HCT116 (cell line): ENCODE data around the gene PURA. TPM values are rescaled to one million over a fixed set of nuclear protein-coding genes. Genes with fewer than 3 reads are reported as not detected.
A peak's percentile ranks its signal among the peaks of the same experiment; 100 is the strongest.

ENCODE experiments used
- ATAC-seq: fragments of 200-7000 bp; cut with Tn5 transposase; 2 replicates; pipeline ENCODE4 v1.9.1; 2020; ENCODE audit warnings: mild to moderate bottlenecking, moderate library complexity
- BruUV-seq: library from RNA; stranded (reverse); fragments of 400-500 nt; replicated peaks from 2 replicates; lab custom pipeline; 2021; lab: Mats Ljungman, UMichigan
- CTCF ChIA-PET: fragments of 300-600 bp; sonication (Branson Sonifier 250); formaldehyde crosslinking; loops from one replicate; lab custom pipeline; 2021; ENCODE audit warnings: antibody characterized with exemption; lab: Charles Lee
- POLR2A ChIA-PET: fragments of 300-600, 350-600 bp; sonication (Branson Sonifier 250); formaldehyde crosslinking; loops from one replicate; lab custom pipeline; 2021; ENCODE audit warnings: antibody characterized with exemption; lab: Charles Lee
- RAD21 ChIA-PET, 2 experiments: fragments of 300-600 bp; sonication (Branson Sonifier 250); formaldehyde crosslinking; loops; one replicate each; lab custom pipeline; 2023; ENCODE audit warnings: low total read pairs in 2 of 2; ENCODE audit not compliant: uncharacterized antibody in 2 of 2, unreplicated experiment in 2 of 2, low non-redundant PET in 1 of 2; lab: Charles Lee
- DNase-seq: peaks from one replicate; pipeline ENCODE4 v3.0.0-alpha.2; 2010; ENCODE audit warnings: low read depth, low spot score
- H2AFZ ChIP-seq: fragments of 200-600 bp; shearing (Covaris generic), sonication (generic); 2 replicates; pipeline ENCODE4 v1.6.1; 2017; ENCODE audit warnings: low read depth, mixed run types, mixed read lengths, antibody characterized with exemption, low read length; ENCODE audit not compliant: poor library complexity, severe bottlenecking
- H3K27ac ChIP-seq: 2 replicates; pipeline ENCODE4 v1.5.1; 2012; ENCODE audit warnings: low read depth, low read length
- H3K27me3 ChIP-seq: fragments of 200-600 bp; sonication (generic); 2 replicates; pipeline ENCODE4 v1.6.1; 2016; ENCODE audit warnings: mixed run types, low read length, mixed read lengths; ENCODE audit not compliant: insufficient read depth
- H3K36me3 ChIP-seq, 2 experiments: fragments of 200-500 bp in 1 of 2; fragments of 200-600 bp in 1 of 2; sonication (Bioruptor generic) in 1 of 2; sonication (generic) in 1 of 2; 2 replicates each; pipeline versions ENCODE4 v1.5.1 to v1.6.1; 2014 to 2016; ENCODE audit warnings: low read length in 2 of 2, inconsistent platforms in 1 of 2, mixed read lengths in 1 of 2, mixed run types in 1 of 2; ENCODE audit not compliant: insufficient read depth in 2 of 2, control insufficient read depth in 1 of 2
- H3K4me1 ChIP-seq, 2 experiments: fragments of 200-600 bp in 1 of 2; sonication (generic) in 1 of 2; 2 replicates each; pipeline versions ENCODE4 v1.5.1 to v1.6.1; 2012 to 2017; ENCODE audit warnings: low read length in 2 of 2, inconsistent platforms in 1 of 2, mild to moderate bottlenecking in 1 of 2, mixed read lengths in 1 of 2, mixed run types in 1 of 2, moderate library complexity in 1 of 2; ENCODE audit not compliant: insufficient read depth in 2 of 2, control insufficient read depth in 1 of 2
- H3K4me2 ChIP-seq: fragments of 200-600 bp; sonication (generic); 2 replicates; pipeline ENCODE4 v1.6.1; 2017; ENCODE audit warnings: mixed run types, low read length, mixed read lengths
- H3K4me3 ChIP-seq, 2 experiments: fragments of 200-600 bp in 1 of 2; sonication (generic) in 1 of 2; replicated peaks in 1 of 2; 2 replicates each; pipeline ENCODE4 v1.5.1; 2011 to 2016; ENCODE audit warnings: low read length in 2 of 2, control low read depth in 1 of 2, low read depth in 1 of 2, mild to moderate bottlenecking in 1 of 2, mixed read lengths in 1 of 2, mixed run types in 1 of 2
- H3K79me2 ChIP-seq: fragments of 200-600 bp; sonication (generic); 2 replicates; pipeline ENCODE4 v1.6.1; 2017; ENCODE audit warnings: mild to moderate bottlenecking, mixed run types, low read length, moderate library complexity, mixed read lengths; ENCODE audit not compliant: insufficient read depth
- H3K9ac ChIP-seq: fragments of 200-600 bp; sonication (generic); 2 replicates; pipeline ENCODE4 v1.6.1; 2016; ENCODE audit warnings: low read length, mixed read lengths
- H3K9me2 ChIP-seq: fragments of 200-600 bp; sonication (generic), shearing (Covaris generic); 2 replicates; pipeline ENCODE4 v1.6.1; 2017; ENCODE audit warnings: mixed run types, mild to moderate bottlenecking, moderate library complexity; ENCODE audit not compliant: insufficient read depth
- H3K9me3 ChIP-seq, 2 experiments: fragments of 200-500 bp in 1 of 2; fragments of 200-600 bp in 1 of 2; sonication (Bioruptor generic) in 1 of 2; sonication (generic) in 1 of 2; 2 replicates each; pipeline ENCODE4 v1.6.1; 2014 to 2017; ENCODE audit warnings: low read length in 2 of 2, mixed read lengths in 2 of 2, inconsistent platforms in 1 of 2, low read depth in 1 of 2, mild to moderate bottlenecking in 1 of 2, mixed run types in 1 of 2, moderate library complexity in 1 of 2; ENCODE audit not compliant: control insufficient read depth in 1 of 2, insufficient read depth in 1 of 2
- H4K20me1 ChIP-seq: fragments of 200-600 bp; sonication (generic), shearing (Covaris generic); 2 replicates; pipeline ENCODE4 v1.6.1; 2017; ENCODE audit warnings: mixed run types, mild to moderate bottlenecking, moderate library complexity; ENCODE audit not compliant: insufficient read depth
- RAD21 ChIP-seq: IDR thresholded peaks from 2 replicates; pipeline ENCODE4 v1.6.1; 2012; ENCODE audit warnings: low read depth, mild to moderate bottlenecking
- ZFX ChIP-seq: fragments of 450-650 bp; IDR thresholded peaks from 2 replicates; pipeline ENCODE4 v1.6.1; 2017
- intact Hi-C: fragments of 100-400 bp; cut with micrococcal nuclease; formaldehyde crosslinking; loops from 2 replicates; pipeline ENCODE4 v1.10.0; 2022
- total RNA-seq: library from RNA; stranded (reverse); gene quantifications from one replicate; pipeline ENCODE4 v1.2.1, GENCODE V29; 2021; ENCODE audit not compliant: unreplicated experiment
- TF ChIP-seq, protein P1 (sequence below), 3 experiments: fragments of 200-600 bp in 1 of 3; sonication (generic) in 1 of 3; IDR thresholded peaks in 2 of 3; conservative IDR thresholded peaks in 1 of 3; 2 replicates each; pipeline ENCODE4 v1.5.1; 2012 to 2017; ENCODE audit warnings: low read depth in 2 of 3, low read length in 2 of 3, antibody characterized with exemption in 1 of 3, borderline replicate concordance in 1 of 3, control low read depth in 1 of 3, mild to moderate bottlenecking in 1 of 3, mixed read lengths in 1 of 3, mixed run types in 1 of 3, moderate library complexity in 1 of 3; ENCODE audit not compliant: insufficient read depth in 1 of 3
- TF ChIP-seq, protein P2 (sequence below): IDR thresholded peaks from 2 replicates; pipeline ENCODE4 v1.6.1; 2012

PURA gene
- total RNA-seq, 1 experiment from 2014 or later: 15.2 TPM

DNA sequence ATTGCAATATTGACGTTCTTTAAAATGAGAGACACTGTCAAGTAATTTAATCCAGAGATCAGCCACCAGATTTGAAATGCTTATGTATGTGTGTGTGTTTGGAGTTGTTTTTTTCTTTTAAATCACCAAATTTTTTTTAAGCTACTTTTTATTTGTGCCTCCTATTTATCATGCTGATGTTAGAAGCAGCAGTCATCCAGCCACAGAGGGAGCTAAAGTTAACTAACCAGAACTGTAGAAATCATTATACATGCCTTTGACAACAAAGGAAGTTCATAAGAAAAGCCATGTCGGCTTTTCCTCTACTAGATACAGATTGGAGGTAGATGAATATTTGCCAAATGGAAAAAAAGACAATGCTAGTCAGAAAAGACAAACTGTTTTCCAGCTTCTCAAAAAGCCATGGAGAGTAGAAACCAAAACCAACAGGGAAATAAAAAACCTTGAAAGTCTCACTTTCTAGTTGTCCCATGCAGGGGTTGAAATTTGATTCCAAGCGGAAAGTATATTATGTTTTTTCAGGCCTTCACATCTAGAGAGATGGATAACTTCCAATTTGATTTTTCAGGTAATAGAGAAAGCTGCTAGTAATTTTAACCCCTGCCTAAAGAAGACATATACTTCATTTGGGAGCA, 4.5 kb downstream of the PURA start:
- peaks cover 4 to 8% of the 10 kb centered on the region in 2 experiments; a peak in 3 of 4 replicates for H3K4me1 ChIP-seq
- H2AFZ ChIP-seq: no peak overlapping the region
- CTCF ChIA-PET: interaction anchor here (1.5 to 1.6 kb wide), 2 partner anchors 9 to 27 kb away, joined by 6 to 7 read pairs; no protein-coding TSS in a partner anchor
- TF ChIP-seq, protein P1, sequence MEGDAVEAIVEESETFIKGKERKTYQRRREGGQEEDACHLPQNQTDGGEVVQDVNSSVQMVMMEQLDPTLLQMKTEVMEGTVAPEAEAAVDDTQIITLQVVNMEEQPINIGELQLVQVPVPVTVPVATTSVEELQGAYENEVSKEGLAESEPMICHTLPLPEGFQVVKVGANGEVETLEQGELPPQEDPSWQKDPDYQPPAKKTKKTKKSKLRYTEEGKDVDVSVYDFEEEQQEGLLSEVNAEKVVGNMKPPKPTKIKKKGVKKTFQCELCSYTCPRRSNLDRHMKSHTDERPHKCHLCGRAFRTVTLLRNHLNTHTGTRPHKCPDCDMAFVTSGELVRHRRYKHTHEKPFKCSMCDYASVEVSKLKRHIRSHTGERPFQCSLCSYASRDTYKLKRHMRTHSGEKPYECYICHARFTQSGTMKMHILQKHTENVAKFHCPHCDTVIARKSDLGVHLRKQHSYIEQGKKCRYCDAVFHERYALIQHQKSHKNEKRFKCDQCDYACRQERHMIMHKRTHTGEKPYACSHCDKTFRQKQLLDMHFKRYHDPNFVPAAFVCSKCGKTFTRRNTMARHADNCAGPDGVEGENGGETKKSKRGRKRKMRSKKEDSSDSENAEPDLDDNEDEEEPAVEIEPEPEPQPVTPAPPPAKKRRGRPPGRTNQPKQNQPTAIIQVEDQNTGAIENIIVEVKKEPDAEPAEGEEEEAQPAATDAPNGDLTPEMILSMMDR (IDR thresholded peaks at IDR 0.05 in 2 of 3, conservative IDR thresholded peaks at IDR 0.05 in 1 of 3; ENCODE audit: borderline replicate concordance in 1 of 3, insufficient read depth in 1 of 3, low read depth in 2 of 3, low read length in 2 of 3): 0 out of 6 replicates have a peak, but pooled peaks of 1 of the 3 experiments have one; percentile 20
- TF ChIP-seq ZFX: no peak
- 0 out of 2 replicates have a peak, but pooled peaks have one; percentile 2 for TF ChIP-seq RAD21
- no peak overlapping the region for H3K27ac ChIP-seq
- H3K9me2 ChIP-seq: no peaks in the 10 kb centered on the region
- no peak for DNase-seq
- RAD21 ChIA-PET: interaction anchor here in 1 of 2 experiments (0.6 to 1.1 kb wide), 2 partner anchors 26 to 30 kb away, joined by 3 read pairs; no protein-coding TSS in a partner anchor
- H3K9ac ChIP-seq: no peak overlapping the region
- intact Hi-C loops: no loop called here
- H4K20me1 ChIP-seq: no peaks in the 10 kb centered on the region
- no peaks in the 10 kb centered on the region for H3K27me3 ChIP-seq
- H3K36me3 ChIP-seq: no peaks in the 10 kb centered on the region
- H3K9me3 ChIP-seq: no peaks in the 10 kb centered on the region
- no peak overlapping the region for H3K4me3 ChIP-seq
- POLR2A ChIA-PET: no interaction called here
- ATAC-seq: no peak
- no TSS peak for BruUV-seq
- no peak overlapping the region for H3K4me2 ChIP-seq
- peaks cover 30% of the 10 kb centered on the region for H3K79me2 ChIP-seq

DNA sequence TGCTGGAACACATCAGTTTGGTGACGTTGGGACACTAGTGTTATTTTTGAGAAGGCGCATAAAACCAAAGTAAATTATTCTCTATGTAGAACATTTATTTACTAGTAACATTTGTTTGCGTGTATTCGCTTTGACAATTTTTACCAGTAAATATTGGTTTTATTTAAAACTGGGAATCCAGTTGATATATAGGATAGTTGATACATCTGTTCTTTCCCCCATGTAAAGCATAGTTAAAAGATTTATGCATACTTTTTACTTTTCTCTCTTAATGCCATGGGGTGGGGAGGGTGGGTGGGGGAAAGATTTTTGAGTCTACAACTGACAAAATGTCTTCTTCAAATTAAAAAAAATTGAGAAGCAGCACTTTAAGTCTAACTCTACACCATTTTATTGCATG, 11.7 kb downstream of the PURA start, which contains the start of gene IGIP:
Gene IGIP (plus strand): TSS at position 301 of the 400 bp plus-strand sequence. CDS start 2,540 bp downstream, outside the sequence.
- CTCF ChIA-PET: no interaction called here
- RAD21 ChIA-PET: no interaction called here
- Histone ChIP-seq H3K27ac (no peak within 1 kb of the TSS), H3K4me2 (no peak within 1 kb of the TSS), H3K9ac (no peak within 1 kb of the TSS), H3K9me3 (no peaks in the 10 kb centered on the region), H3K9me2 (no peaks in the 10 kb centered on the region), H3K4me1 (peaks cover 0 to 2% of the 10 kb centered on the region in 2 experiments; a peak in 1 of 4 replicates), H4K20me1 (no peaks in the 10 kb centered on the region), H3K36me3 (no peaks in the 10 kb centered on the region), H3K4me3 (no peak within 1 kb of the TSS), H3K79me2 (peaks cover 11% of the 10 kb centered on the region; the same call in 1 of the 2 replicates), H2AFZ (no peak within 1 kb of the TSS)
- BruUV-seq: no TSS peak
- ATAC-seq (no peak), DNase-seq (no peak)
- POLR2A ChIA-PET: no interaction called here
- intact Hi-C loops: no loop called here
- TF ChIP-seq, protein P2, sequence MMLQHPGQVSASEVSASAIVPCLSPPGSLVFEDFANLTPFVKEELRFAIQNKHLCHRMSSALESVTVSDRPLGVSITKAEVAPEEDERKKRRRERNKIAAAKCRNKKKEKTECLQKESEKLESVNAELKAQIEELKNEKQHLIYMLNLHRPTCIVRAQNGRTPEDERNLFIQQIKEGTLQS: no peak
- TF ChIP-seq, all 23 proteins: peak for 0
- H3K27me3 ChIP-seq: no peaks in the 10 kb centered on the region
